AG20443 (cell line): ENCODE data around the gene PWP1.
"Not testable (repeated sequence)": the region's sequence is repeated elsewhere in the genome, so short reads cannot be mapped to it uniquely, and the experiment has no call there.

Experiments
- DNase-seq: peaks from one replicate; pipeline ENCODE4 v3.0.0; 2012; ENCODE audit warnings: low spot score, mixed read lengths

The PWP1 gene

GRCh38 chr12:107668320-107669098, 17.1 kb upstream of the PWP1 start:
- no peak for DNase-seq

GRCh38 chr12:107669946-107670345, 15.7 kb upstream of the PWP1 start:
- DNase-seq, result no peak

GRCh38 chr12:107670999-107671643, 14.5 kb upstream of the PWP1 start:
- peak; percentile 35 for DNase-seq

GRCh38 chr12:107677671-107678070, 7.9 kb upstream of the PWP1 start:
- DNase-seq, result no peak

GRCh38 chr12:107679336-107679735, 6.3 kb upstream of the PWP1 start:
- no peak for DNase-seq

GRCh38 chr12:107681455-107681835, 4.2 kb upstream of the PWP1 start:
- DNase-seq, result no peak

- no peak for DNase-seq
These were observed 3.5 kb upstream of the PWP1 start for GRCh38 chr12:107681836-107682820.

GRCh38 chr12:107684029-107684795, 1.4 kb upstream of the PWP1 start:
- DNase-seq, result peak; percentile 22

- no peak for DNase-seq
These were observed 624 bp upstream of the PWP1 start for GRCh38 chr12:107684990-107685359.

GRCh38 chr12:107695772-107696171, 10.2 kb downstream of the PWP1 start:
- peak; percentile 26 for DNase-seq

- no peak for DNase-seq
These were observed 16.5 kb downstream of the PWP1 start for GRCh38 chr12:107702106-107702505.

GRCh38 chr12:107704041-107704440, 18.4 kb downstream of the PWP1 start:
- no peak for DNase-seq

GRCh38 chr12:107705522-107705921, 19.9 kb downstream of the PWP1 start:
- not testable (repeated sequence) for DNase-seq

GRCh38 chr12:107715780-107716179, 30.2 kb downstream of the PWP1 start:
- DNase-seq, result no peak

- DNase-seq, result no peak
These were observed 33.0 kb downstream of the PWP1 start for GRCh38 chr12:107718606-107719005.

- not testable (repeated sequence) for DNase-seq
These were observed 41.7 kb downstream of the PWP1 start for GRCh38 chr12:107727327-107727726.

- DNase-seq, result not testable (repeated sequence)
These were observed 42.1 kb downstream of the PWP1 start for GRCh38 chr12:107727742-107728141.

GRCh38 chr12:107730618-107731341, 45.2 kb downstream of the PWP1 start:
- DNase-seq, result no peak

- no peak for DNase-seq
These were observed 45.8 kb downstream of the PWP1 start for GRCh38 chr12:107731366-107731765.

- no peak for DNase-seq
These were observed 46.8 kb downstream of the PWP1 start for GRCh38 chr12:107732365-107732764.

- DNase-seq, result no peak
These were observed 48.5 kb downstream of the PWP1 start for GRCh38 chr12:107734139-107734538.
